Prostate gland (tissue), 2 donors: ENCODE data around the gene CDH13. TPM values are rescaled to one million over a fixed set of nuclear protein-coding genes. Genes with fewer than 3 reads are reported as not detected.

Experiments used
- DNase-seq: peaks from one replicate; pipeline ENCODE4 v3.0.0-alpha.2; 2019; ENCODE audit warnings: low spot score
- H3K27ac ChIP-seq, 2 donors: fragments of 200-600 bp; sonication (generic); 2 replicates each; pipeline ENCODE4 v1.5.1; 2017 to 2019
- H3K27me3 ChIP-seq: fragments of 200-600 bp; sonication (generic); replicated peaks from 2 replicates; pipeline ENCODE4 v1.5.1; 2019; ENCODE audit not compliant: insufficient read depth
- H3K36me3 ChIP-seq, 2 donors: fragments of 200-600 bp; sonication (generic); 1 replicate in 1 of 2; 2 replicates in 1 of 2; pipeline versions ENCODE4 v1.5.1 to v1.8.1; 2017 to 2019
- H3K4me1 ChIP-seq: fragments of 200-600 bp; sonication (generic); replicated peaks from 2 replicates; pipeline ENCODE4 v1.5.1; 2019
- H3K4me3 ChIP-seq, 2 donors: fragments of 200-600 bp; sonication (generic); 2 replicates each; pipeline ENCODE4 v1.5.1; 2017 to 2019
- H3K9me3 ChIP-seq: fragments of 200-600 bp; sonication (generic); 2 replicates; pipeline ENCODE4 v1.5.1; 2017
- POLR2A ChIP-seq: fragments of 450-650 bp; IDR thresholded peaks from one replicate; pipeline ENCODE4 v1.6.1; 2016; ENCODE audit warnings: antibody characterized with exemption, mild to moderate bottlenecking
- POLR2AphosphoS5 ChIP-seq: sonication (generic); formaldehyde crosslinking; IDR thresholded peaks from one replicate; pipeline ENCODE4 v1.6.1; 2017; ENCODE audit warnings: antibody characterized with exemption
- WGBS: methylation state at CpG from one replicate; pipeline ENCODE4 v1.1.5; 2018; 5-methylcytosine and 5-hydroxymethylcytosine counted together
- intact Hi-C: fragments of 100-400 bp; cut with DNase I; formaldehyde crosslinking; loops from one replicate; pipeline ENCODE4 v1.14.2; 2022
- total RNA-seq, 2 donors: library from RNA; depleted of rRNA; stranded (reverse); fragments of >200 nt; gene quantifications; one replicate each; pipeline ENCODE4 v1.1.0, GENCODE V29; 2016
- TF ChIP-seq, protein P1 (sequence below), 4 experiments: fragments of 200-600 bp in 2 of 4; fragments of 450-650 bp in 2 of 4; sonication (generic) in 2 of 4; IDR thresholded peaks; 1 replicate in 3 of 4; 2 replicates in 1 of 4; pipeline ENCODE4 v1.5.1; 2016 to 2019; ENCODE audit warnings: antibody characterized with exemption in 4 of 4, mild to moderate bottlenecking in 2 of 4, moderate library complexity in 2 of 4

CDH13 gene
- total RNA-seq, 2 donors from 2014 or later, result 20.6 to 23.0 TPM

GRCh38 chr16:82937926-82938520 is 311.3 kb downstream of the CDH13 start:
- DNase-seq, result no peak
- WGBS, result 58% methylated on average over 7 of the region's 7 CpGs
- no peak for TF ChIP-seq POLR2AphosphoS5
- TF ChIP-seq, protein P1, sequence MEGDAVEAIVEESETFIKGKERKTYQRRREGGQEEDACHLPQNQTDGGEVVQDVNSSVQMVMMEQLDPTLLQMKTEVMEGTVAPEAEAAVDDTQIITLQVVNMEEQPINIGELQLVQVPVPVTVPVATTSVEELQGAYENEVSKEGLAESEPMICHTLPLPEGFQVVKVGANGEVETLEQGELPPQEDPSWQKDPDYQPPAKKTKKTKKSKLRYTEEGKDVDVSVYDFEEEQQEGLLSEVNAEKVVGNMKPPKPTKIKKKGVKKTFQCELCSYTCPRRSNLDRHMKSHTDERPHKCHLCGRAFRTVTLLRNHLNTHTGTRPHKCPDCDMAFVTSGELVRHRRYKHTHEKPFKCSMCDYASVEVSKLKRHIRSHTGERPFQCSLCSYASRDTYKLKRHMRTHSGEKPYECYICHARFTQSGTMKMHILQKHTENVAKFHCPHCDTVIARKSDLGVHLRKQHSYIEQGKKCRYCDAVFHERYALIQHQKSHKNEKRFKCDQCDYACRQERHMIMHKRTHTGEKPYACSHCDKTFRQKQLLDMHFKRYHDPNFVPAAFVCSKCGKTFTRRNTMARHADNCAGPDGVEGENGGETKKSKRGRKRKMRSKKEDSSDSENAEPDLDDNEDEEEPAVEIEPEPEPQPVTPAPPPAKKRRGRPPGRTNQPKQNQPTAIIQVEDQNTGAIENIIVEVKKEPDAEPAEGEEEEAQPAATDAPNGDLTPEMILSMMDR (IDR thresholded peaks at IDR 0.05), result no peak
- no peak for TF ChIP-seq POLR2A
- Histone ChIP-seq H3K4me3 (no peak overlapping the region), H3K4me1 (no peaks in the 10 kb centered on the region), H3K36me3 (no peaks in the 10 kb centered on the region), H3K9me3 (no peaks in the 10 kb centered on the region), H3K27ac (no peak overlapping the region), H3K27me3 (no peaks in the 10 kb centered on the region)
- intact Hi-C loops, result no loop called here

GRCh38 chr16:82943371-82943770 is 316.6 kb downstream of the CDH13 start:
- WGBS, result 97% methylated on average over 1 of the region's 1 CpG
- H3K27me3 ChIP-seq, result no peaks in the 10 kb centered on the region
- no peak overlapping the region for H3K4me3 ChIP-seq
- no peak overlapping the region for H3K27ac ChIP-seq
- TF ChIP-seq POLR2A (no peak), POLR2AphosphoS5 (no peak)
- TF ChIP-seq, protein P1 (IDR thresholded peaks at IDR 0.05), result no peak
- intact Hi-C loops, result no loop called here
- no peaks in the 10 kb centered on the region for H3K36me3 ChIP-seq
- no peaks in the 10 kb centered on the region for H3K9me3 ChIP-seq
- no peaks in the 10 kb centered on the region for H3K4me1 ChIP-seq
- no peak for DNase-seq

GRCh38 chr16:82945420-82946101 is 318.8 kb downstream of the CDH13 start:
- 83% methylated on average over 12 of the region's 12 CpGs for WGBS

GRCh38 chr16:82947698-82948097 is 320.9 kb downstream of the CDH13 start:
- Histone ChIP-seq H3K27me3 (no peaks in the 10 kb centered on the region), H3K4me3 (no peak overlapping the region), H3K36me3 (no peaks in the 10 kb centered on the region), H3K4me1 (no peaks in the 10 kb centered on the region), H3K27ac (no peak overlapping the region), H3K9me3 (no peaks in the 10 kb centered on the region)
- TF ChIP-seq POLR2AphosphoS5 (no peak), POLR2A (no peak)
- TF ChIP-seq, protein P1 (IDR thresholded peaks at IDR 0.05), result no peak
- intact Hi-C loops, result no loop called here
- DNase-seq, result no peak

More at GRCh38 chr16:82945420-82946101, 318.8 kb downstream of the CDH13 start:
- intact Hi-C loops, result no loop called here
- no peaks in the 10 kb centered on the region for H3K27me3 ChIP-seq
- H3K36me3 ChIP-seq, result no peaks in the 10 kb centered on the region
- H3K4me1 ChIP-seq, result no peaks in the 10 kb centered on the region
- TF ChIP-seq, protein P1 (IDR thresholded peaks at IDR 0.05), result no peak
- TF ChIP-seq POLR2AphosphoS5 (no peak), POLR2A (no peak)
- DNase-seq, result no peak
- H3K9me3 ChIP-seq, result no peaks in the 10 kb centered on the region
- H3K27ac ChIP-seq, result no peak overlapping the region
- H3K4me3 ChIP-seq, result no peak overlapping the region

GRCh38 chr16:82949016-82949415 is 322.2 kb downstream of the CDH13 start:
- H3K4me3 ChIP-seq, result no peak overlapping the region
- no peaks in the 10 kb centered on the region for H3K4me1 ChIP-seq
- intact Hi-C loops, result no loop called here
- H3K36me3 ChIP-seq, result no peaks in the 10 kb centered on the region
- no peaks in the 10 kb centered on the region for H3K9me3 ChIP-seq
- H3K27me3 ChIP-seq, result no peaks in the 10 kb centered on the region
- TF ChIP-seq, protein P1 (IDR thresholded peaks at IDR 0.05), result no peak
- TF ChIP-seq POLR2AphosphoS5, result no peak
- TF ChIP-seq POLR2A, result no peak
- 73% methylated on average over 5 of the region's 5 CpGs for WGBS
- H3K27ac ChIP-seq, result no peak overlapping the region
- no peak for DNase-seq
